Breast epithelium (tissue), 3 donors: ENCODE measurements around the gene PPFIA2.

ENCODE experiments used
- CTCF ChIP-seq, 3 donors: fragments of 450-650 bp; IDR thresholded peaks; one replicate each; pipeline ENCODE4 v1.5.1; 2016 to 2017; ENCODE audit warnings: antibody characterized with exemption in 3 of 3, mild to moderate bottlenecking in 3 of 3, moderate library complexity in 3 of 3
- POLR2A ChIP-seq: fragments of 450-650 bp; IDR thresholded peaks from one replicate; pipeline ENCODE4 v1.6.1; 2016; ENCODE audit warnings: antibody characterized with exemption, mild to moderate bottlenecking, moderate library complexity
- POLR2AphosphoS5 ChIP-seq, 3 donors: sonication (generic); formaldehyde crosslinking; IDR thresholded peaks; one replicate each; pipeline ENCODE4 v1.6.1; 2017; ENCODE audit warnings: antibody characterized with exemption in 3 of 3

- TF ChIP-seq CTCF (IDR thresholded peaks at IDR 0.05) (no peak), POLR2A (no peak), POLR2AphosphoS5 (IDR thresholded peaks at IDR 0.05) (no peak)
Measured at GRCh38 chr12:81329085-81329484, 430.1 kb downstream of the PPFIA2 start.
